GM19372 (cell line): ENCODE data around the gene HOXC11.

Source experiments
- ATAC-seq: cut with Tn5 transposase; IDR thresholded peaks from one replicate; pipeline ENCODE4 v1.9.1; 2021; ENCODE audit warnings: mild to moderate bottlenecking, low read depth, moderate library complexity; ENCODE audit not compliant: unreplicated experiment

The HOXC11 gene

DNA sequence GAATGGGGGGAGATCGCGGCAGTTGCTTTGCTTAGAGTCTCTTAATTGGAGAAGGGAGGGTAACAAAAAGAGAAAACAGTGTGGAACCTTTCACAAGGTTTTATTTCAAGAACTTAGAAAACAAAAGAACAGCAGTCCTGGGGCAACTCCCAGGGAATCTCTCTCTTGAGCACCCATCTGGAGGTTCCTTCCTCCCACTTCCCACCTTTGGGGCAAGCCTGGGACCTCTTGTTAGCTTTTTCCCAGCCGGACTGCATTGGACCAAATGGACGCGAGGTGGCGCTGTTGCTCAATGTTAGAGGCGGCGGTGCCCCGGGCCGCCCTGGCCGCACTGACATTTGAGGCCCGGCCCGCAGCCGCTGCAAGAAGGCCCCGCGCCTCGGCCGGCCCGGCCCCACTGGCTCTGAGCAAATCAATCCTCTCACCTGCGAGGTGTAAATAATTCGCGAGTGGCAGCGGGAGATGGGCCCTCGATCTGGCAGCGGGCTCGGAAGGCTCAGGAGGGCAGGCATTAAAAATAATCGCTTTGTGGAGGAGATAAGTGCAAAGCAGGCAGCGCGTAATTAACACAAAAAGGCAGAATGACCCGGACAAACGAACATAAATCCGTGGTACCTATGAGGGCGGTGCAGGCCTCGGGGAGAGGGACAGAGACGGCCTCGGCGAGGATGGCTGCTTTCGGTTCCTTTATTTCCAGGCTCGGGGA, 33.1 kb downstream of the HOXC11 start:
- ATAC-seq: peak; percentile 70

DNA sequence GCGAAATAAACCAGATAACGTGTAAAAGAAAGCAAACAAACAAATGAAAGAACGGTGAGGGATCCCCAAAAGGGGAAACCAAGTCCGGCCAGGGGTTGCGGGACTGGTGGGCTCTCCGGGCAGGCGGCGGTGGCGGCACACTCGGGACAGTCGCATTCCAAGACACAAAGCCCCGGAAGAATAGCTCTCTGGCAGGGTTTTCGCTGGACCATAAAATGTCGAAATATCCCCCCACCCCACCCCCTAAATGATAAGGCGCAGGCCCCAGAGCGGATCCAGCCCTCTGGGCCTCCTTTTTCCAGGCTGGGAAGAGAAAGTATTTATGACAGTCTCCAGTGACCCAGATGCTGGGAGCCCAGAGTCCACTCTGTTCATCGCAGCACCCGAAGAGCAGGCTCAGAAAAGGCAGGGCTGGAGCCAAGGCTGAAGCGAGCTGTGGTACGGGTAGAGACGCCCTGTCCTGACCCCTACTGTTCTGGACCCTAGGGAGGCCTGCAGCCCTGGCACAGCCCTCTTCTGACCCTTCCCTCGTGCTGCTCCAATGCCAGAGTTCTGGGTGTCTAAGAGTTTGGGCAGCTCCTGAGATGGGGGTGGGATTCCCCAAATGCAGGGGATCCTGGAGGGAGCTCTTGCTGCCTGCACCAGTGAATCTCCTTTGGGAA, 33.8 kb downstream of the HOXC11 start:
- no peak for ATAC-seq

GRCh38 chr12:54007538-54008259, 34.8 kb downstream of the HOXC11 start:
- no peak for ATAC-seq

DNA sequence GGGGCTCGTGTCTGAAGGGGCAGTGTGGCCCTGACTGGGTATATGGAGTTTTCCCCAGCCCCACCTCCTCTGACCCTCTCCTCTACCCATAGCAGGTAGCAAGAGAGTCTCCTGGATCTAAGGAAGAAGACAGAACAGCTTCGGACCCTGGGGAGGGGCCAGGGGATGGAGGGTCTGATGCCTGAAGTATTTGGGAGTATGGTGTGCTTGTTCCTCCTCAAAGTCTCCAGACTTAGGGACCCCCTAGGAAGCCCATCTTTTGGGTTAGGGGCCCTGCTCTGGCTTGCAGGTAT, 35.3 kb downstream of the HOXC11 start:
- no peak for ATAC-seq

- no peak for ATAC-seq
Measured at GRCh38 chr12:54009171-54010052, 36.5 kb downstream of the HOXC11 start.

DNA sequence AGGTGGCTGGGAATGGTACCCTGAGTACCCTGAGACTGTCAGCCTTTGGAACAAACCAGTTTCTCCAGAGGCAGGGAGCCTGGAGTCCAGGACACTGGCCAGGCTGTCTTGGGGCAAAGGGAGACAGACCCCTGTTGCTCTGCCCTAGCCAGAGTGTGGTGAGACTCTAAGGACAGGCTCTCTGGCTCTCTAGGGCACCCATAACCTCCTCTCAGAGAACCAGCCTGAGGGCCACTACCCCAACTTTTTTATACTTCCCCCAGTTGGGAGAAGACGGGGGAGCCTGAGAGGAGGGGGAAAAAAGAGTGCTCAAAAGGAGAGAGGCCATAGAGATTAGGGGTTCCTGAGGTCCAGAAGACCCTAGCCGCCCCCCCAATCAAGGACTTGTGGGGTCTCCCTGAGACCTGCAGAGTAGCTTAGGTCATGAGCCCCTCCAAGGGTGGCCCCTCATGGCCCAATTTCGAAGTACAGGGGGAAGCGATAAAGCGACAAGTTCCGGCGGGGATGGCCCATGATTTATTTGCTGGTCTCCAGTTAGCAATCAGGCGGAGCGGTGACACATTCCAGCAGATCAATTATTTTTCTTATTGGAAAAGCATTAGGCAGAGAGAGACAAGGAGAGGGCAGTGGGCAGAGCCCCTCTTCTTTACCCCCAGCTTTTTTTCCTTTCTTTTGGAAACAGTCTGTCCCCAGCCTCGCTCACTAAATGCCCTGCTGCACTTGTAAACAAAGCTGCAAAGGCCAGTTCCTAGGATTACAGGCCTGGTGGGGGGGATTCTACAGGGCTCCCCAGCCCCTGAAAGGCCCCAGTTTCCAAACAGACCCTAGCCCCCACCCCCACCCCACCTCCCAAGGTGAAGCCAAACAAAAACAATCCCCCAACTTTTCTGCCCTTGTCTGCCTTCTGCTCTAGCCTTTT, 37.4 kb downstream of the HOXC11 start:
- no peak for ATAC-seq

DNA sequence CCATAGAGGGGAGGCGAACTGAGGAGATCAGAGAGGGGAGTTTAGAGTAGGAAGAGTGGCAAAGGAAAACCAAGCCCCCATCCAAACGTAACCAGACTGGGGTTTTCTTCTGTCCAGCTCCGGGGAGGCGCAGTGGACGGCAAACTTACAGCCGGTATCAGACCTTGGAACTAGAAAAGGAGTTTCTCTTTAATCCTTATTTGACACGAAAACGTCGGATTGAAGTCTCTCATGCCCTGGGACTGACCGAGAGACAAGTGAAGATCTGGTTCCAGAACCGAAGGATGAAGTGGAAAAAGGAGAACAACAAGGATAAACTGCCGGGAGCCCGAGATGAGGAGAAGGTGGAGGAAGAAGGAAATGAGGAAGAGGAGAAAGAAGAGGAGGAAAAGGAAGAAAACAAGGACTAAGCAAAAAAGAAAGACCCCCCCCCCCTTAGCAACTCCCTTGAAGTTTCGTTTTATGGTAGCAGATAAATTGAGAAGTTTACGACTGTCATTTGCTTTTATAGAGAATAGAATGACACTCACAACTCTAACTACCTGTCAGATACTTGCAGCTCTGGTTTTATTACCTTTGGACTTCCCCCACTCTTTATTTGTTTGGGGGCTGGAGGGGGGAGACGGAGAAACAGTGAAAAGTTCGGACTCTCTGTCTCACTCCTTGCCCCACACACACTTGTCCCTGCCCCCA, 38.2 kb downstream of the HOXC11 start:
- ATAC-seq: no peak

DNA sequence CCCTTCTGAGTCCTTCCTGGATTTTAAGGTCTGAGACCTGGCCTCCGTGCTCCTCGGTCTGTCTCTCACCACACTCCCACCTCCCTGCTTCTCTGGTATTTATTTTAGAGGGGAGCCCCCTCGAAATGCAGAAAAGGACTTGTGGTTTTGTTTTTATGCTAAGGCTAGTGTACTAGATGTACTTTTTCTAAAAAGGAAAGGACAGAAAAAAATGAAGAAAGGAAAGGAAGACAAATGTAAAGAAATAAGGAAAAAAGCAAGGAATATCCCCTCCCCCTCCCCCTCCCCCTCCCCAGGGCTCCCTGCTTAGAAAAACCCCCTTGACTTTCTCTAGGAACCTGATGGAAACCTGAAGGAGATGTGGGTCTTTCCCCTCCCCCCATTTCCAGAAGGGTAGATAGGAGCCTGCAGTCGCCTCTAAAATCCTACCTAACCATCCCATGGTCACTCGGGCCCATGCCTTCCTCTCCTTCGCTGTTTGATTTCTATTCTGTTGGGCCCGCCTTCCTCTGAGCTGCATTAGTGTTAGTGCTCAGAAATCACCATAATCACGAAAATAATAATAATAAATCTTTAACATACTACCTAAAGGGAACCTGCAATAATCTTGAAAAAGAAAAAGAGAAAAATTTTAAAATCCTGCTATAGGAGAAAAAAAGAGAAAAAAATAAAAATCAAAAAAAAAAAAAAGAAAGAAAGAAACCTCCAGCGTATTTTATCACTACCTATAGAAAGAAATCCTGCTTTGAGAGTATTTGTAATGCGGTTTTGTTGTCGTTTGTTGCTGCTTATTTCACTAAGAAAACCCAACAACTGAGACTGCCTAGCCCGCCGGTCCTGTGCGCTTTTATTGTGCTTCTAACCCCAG, 39.0 kb downstream of the HOXC11 start:
- ATAC-seq: no peak

DNA sequence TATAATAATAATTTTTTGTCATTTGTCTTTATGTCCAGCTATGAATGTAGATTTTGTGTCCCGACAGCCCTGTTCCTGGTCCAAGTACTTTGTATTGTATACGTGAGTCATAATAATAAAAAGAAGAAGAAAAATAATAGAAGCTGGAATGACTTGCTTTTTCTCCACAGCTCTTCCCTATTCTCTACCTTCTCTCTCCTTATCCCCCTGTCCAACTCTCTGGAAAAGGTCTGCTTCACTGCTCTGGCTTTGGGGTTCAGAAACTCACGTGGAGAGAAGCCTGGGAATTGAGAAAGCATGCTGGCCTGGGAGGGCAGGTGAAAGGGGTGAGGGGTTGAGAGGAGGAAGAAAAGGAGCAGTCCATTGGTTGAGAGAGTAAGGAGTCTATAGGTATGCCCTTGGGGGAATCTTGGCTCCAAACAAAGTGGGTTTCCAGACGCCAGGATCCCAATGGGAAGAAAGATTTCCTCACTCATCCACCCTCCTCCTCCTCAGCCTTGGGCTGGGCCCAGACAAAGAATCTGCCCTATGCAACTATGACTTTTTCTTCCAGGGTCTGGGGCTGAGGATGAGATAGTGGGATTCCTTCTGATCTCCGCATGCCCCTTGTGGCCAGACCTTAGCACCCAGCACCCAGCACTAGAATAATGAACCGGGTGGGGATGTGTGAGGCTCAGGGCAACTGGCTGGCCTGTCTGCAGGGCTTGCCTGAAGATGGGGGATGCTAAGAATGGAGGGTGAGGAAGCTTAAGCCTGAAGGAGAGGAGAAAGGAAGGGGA, 39.9 kb downstream of the HOXC11 start:
- no peak for ATAC-seq

- ATAC-seq: no peak
Measured at GRCh38 chr12:54014377-54015017, 41.6 kb downstream of the HOXC11 start.

DNA sequence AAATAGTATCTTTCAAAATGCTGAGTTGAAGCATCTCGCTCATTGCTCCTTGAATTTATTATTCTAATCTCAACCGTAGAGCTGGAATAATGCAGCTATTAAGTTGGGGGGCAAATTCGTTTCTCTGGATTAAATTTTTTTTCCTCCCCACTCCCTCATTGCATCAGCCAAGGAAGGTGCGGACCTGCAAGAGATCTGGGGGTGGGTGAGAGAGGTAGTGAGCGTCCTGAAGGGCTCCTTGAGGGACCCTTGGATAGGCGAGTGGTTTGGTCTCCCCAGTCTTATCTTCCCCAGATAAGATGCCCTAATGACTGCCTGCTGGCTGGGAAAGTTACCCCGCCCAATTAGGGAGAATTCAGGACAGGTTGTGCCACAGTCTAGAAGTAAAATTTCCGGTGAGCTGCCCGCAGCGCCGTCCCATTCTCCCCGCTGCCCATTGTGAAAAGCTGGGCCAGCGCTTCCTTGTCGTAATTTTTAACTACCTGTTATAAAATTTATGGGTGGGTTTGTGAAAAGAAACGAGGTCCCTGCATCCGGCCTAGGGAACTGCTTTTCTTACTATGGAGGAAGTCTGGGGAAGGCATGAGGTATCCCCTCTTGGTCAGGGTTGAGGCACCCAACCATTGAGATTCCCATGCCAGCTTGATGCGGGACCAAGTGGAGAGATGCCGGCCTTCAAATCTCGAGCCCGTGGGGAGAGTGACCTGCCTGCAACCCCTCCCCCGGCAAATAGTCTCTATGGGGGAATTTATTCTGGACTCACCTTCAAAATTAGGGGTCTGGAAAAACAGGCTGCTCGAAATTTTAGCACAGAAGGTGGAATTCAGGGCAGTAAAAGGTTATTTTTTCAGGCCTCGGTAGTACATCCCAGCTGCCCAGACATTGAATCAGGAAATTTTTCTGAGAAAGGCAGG, 42.3 kb downstream of the HOXC11 start:
- no peak for ATAC-seq

- no peak for ATAC-seq
Measured at GRCh38 chr12:54016051-54016450, 43.1 kb downstream of the HOXC11 start.

DNA sequence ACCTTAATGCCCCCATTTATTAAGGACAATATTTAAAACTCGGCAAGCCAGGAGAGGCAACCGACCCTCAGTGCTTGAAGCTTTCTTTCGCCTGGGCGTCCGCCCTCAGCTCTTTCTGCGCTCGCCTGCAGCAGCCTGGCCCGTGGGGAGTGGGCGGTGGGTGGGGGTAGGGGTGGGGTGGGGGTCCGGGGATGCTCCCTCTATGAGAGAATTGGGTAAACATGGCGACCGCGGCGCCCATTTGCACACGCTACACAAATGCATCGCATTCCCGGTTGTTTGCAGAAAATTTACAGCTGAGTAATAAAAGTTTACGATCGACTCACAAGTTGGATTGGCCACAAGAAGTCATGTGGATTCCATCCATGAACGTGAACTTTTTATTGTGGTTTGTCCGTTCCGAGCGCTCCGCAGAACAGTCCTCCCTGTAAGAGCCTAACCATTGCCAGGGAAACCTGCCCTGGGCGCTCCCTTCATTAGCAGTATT, 43.6 kb downstream of the HOXC11 start:
- no peak for ATAC-seq

- ATAC-seq: no peak
Measured at GRCh38 chr12:54017027-54017788, 44.3 kb downstream of the HOXC11 start.

DNA sequence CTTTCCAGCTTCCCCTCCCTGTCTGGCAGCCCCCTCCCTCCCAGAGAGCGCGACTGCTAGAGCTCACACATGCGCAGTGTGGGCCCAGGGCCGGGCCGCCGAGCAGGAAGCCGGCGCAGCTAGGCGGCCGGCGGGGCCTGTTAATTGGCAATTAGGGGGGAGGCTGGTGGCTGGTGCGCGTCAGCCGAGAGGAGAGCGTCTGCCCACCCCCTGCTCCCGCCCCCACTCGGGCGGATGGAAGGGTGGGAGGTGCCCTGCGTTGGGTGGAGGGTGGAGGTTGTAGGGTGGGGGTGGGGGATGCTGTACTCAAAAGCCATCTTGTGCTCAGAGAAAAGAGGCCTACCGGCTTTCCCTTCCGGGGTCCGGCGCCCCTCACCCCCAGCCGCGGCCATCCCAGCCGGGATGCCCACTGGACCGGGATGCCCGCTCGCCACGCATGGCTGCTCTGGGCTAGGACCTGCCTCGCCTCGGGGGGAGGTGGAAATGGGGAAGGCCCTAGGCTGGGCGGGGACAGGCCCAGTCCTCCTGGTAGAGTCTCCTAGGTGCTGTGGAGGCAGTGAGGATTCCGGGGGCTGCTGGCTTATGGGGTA, 45.0 kb downstream of the HOXC11 start:
- no peak for ATAC-seq
